GM19438 (cell line): ENCODE results near the gene SMARCC1.
"Not testable (repeated sequence)": the region's sequence is repeated elsewhere in the genome, so short reads cannot be mapped to it uniquely, and the experiment has no call there.

Experiments
- ATAC-seq: cut with Tn5 transposase; IDR thresholded peaks from one replicate; pipeline ENCODE4 v1.9.1; 2021; ENCODE audit warnings: low read depth; ENCODE audit not compliant: unreplicated experiment

The SMARCC1 gene

GRCh38 chr3:47772788-47773187, 8.9 kb downstream of the SMARCC1 start:
- ATAC-seq, result no peak

GRCh38 chr3:47772047-47772446, 9.6 kb downstream of the SMARCC1 start:
- ATAC-seq, result no peak

GRCh38 chr3:47766186-47766585, 15.5 kb downstream of the SMARCC1 start:
- no peak for ATAC-seq

- ATAC-seq, result no peak
Observed at GRCh38 chr3:47762233-47762632, 19.5 kb downstream of the SMARCC1 start.

- no peak for ATAC-seq
Observed at GRCh38 chr3:47761046-47761445, 20.6 kb downstream of the SMARCC1 start.

- ATAC-seq, result not testable (repeated sequence)
Observed at GRCh38 chr3:47760207-47760606, 21.5 kb downstream of the SMARCC1 start.

GRCh38 chr3:47758261-47759025, 23.2 kb downstream of the SMARCC1 start:
- no peak for ATAC-seq

- ATAC-seq, result no peak
Observed at GRCh38 chr3:47752716-47753115, 29.0 kb downstream of the SMARCC1 start.

- ATAC-seq, result not testable (repeated sequence)
Observed at GRCh38 chr3:47750811-47751354, 30.8 kb downstream of the SMARCC1 start.

GRCh38 chr3:47747558-47747957, 34.1 kb downstream of the SMARCC1 start:
- no peak for ATAC-seq

GRCh38 chr3:47746264-47746663, 35.4 kb downstream of the SMARCC1 start:
- no peak for ATAC-seq

- no peak for ATAC-seq
Observed at GRCh38 chr3:47743855-47744254, 37.8 kb downstream of the SMARCC1 start.

- not testable (repeated sequence) for ATAC-seq
Observed at GRCh38 chr3:47743352-47743751, 38.3 kb downstream of the SMARCC1 start.

- peak; percentile 51 for ATAC-seq
Observed at GRCh38 chr3:47741925-47742324, 39.8 kb downstream of the SMARCC1 start.

GRCh38 chr3:47732143-47732542, 49.5 kb downstream of the SMARCC1 start:
- no peak for ATAC-seq

- no peak for ATAC-seq
Observed at GRCh38 chr3:47731061-47731460, 50.6 kb downstream of the SMARCC1 start.

- ATAC-seq, result no peak
Observed at GRCh38 chr3:47722859-47723258, 58.8 kb downstream of the SMARCC1 start.

GRCh38 chr3:47717448-47717847, 64.2 kb downstream of the SMARCC1 start:
- not testable (repeated sequence) for ATAC-seq

- no peak for ATAC-seq
Observed at GRCh38 chr3:47716656-47717055, 65.0 kb downstream of the SMARCC1 start.

- ATAC-seq, result no peak
Observed at GRCh38 chr3:47715928-47716327, 65.8 kb downstream of the SMARCC1 start.

GRCh38 chr3:47714606-47715005, 67.1 kb downstream of the SMARCC1 start:
- no peak for ATAC-seq

GRCh38 chr3:47713655-47714054, 68.0 kb downstream of the SMARCC1 start:
- no peak for ATAC-seq
